Natural killer cell (primary cell): ENCODE measurements around the gene STXBP1. TPM values are rescaled to one million over a fixed set of nuclear protein-coding genes. Genes with fewer than 3 reads are reported as not detected.

Experiments used
- ATAC-seq, 3 donors: fragments of 150-1000 bp in 2 of 3; fragments of 200-7000 bp in 1 of 3; cut with Tn5 transposase; 1 replicate in 1 of 3; 2 replicates in 2 of 3; pipeline ENCODE4 v1.10.0; 2021; ENCODE audit warnings: mild to moderate bottlenecking in 2 of 3, moderate library complexity in 2 of 3
- DNase-seq, 2 donors: peaks; one replicate each; pipeline versions ENCODE4 v3.0.0 to v3.0.0-alpha.2; 2013 to 2021; ENCODE audit warnings: mixed read lengths in 1 of 2
- H3K27ac ChIP-seq: one replicate; pipeline ENCODE4 v1.5.1; 2013; ENCODE audit warnings: mild to moderate bottlenecking, low read length
- H3K27me3 ChIP-seq: one replicate; pipeline ENCODE4 v1.6.1; 2013; ENCODE audit warnings: low read length; ENCODE audit not compliant: control insufficient read depth, insufficient read depth
- H3K36me3 ChIP-seq: one replicate; pipeline ENCODE4 v1.6.1; 2013; ENCODE audit warnings: low read length; ENCODE audit not compliant: control insufficient read depth, insufficient read depth
- H3K4me1 ChIP-seq: one replicate; pipeline ENCODE4 v1.6.1; 2013; ENCODE audit warnings: low read length; ENCODE audit not compliant: control insufficient read depth, insufficient read depth
- H3K4me3 ChIP-seq: one replicate; pipeline ENCODE4 v1.5.1; 2013; ENCODE audit warnings: low read length
- H3K9me3 ChIP-seq: one replicate; pipeline ENCODE4 v1.6.1; 2013; ENCODE audit warnings: low read length; ENCODE audit not compliant: control insufficient read depth, insufficient read depth
- H3K27ac Mint-ChIP-seq, 2 donors: one replicate each; pipeline ENCODE4 v1.8.0; 2022; ENCODE audit warnings: mild to moderate bottlenecking in 2 of 2, mixed read lengths in 2 of 2, moderate library complexity in 1 of 2
- H3K27me3 Mint-ChIP-seq, 2 donors: one replicate each; pipeline ENCODE4 v1.8.0; 2022; ENCODE audit warnings: low read depth in 2 of 2, mixed read lengths in 2 of 2
- H3K36me3 Mint-ChIP-seq: one replicate; pipeline ENCODE4 v1.8.0; 2022; ENCODE audit warnings: mixed read lengths
- H3K4me1 Mint-ChIP-seq, 2 donors: one replicate each; pipeline ENCODE4 v1.8.0; 2022; ENCODE audit warnings: mixed read lengths in 2 of 2
- H3K4me3 Mint-ChIP-seq: one replicate; pipeline ENCODE4 v1.8.0; 2022; ENCODE audit warnings: mild to moderate bottlenecking, moderate library complexity, mixed read lengths
- H3K9me3 Mint-ChIP-seq, 2 donors: one replicate each; pipeline ENCODE4 v1.8.0; 2022; ENCODE audit warnings: mixed read lengths in 2 of 2
- WGBS: methylation state at CpG from one replicate; pipeline ENCODE4 v1.1.7; 2013; ENCODE audit warnings: missing lambda C conversion rate; ENCODE audit not compliant: insufficient coverage; 5-methylcytosine and 5-hydroxymethylcytosine counted together
- intact Hi-C: fragments of 100-400 bp; cut with micrococcal nuclease; formaldehyde crosslinking; loops from one replicate; pipeline ENCODE4 v1.14.2; 2022
- total RNA-seq, 4 donors: library from RNA; stranded (reverse); fragments of 120-200 nt in 1 of 4; gene quantifications; one replicate each; pipeline versions ENCODE4 v1.2.3 to v1.2.4, GENCODE V29; 2013 to 2022
- TF ChIP-seq, protein P1 (sequence below): fragments of 200-600 bp; IDR thresholded peaks from one replicate; pipeline ENCODE4 v1.8.0; 2022; ENCODE audit warnings: antibody characterized with exemption

Gene STXBP1
- total RNA-seq, 3 donors from 2014 or later (not counting 1 experiment from before 2014, with no cell fraction given) = 0.97 to 1.8 (median 1.6) TPM

DNA sequence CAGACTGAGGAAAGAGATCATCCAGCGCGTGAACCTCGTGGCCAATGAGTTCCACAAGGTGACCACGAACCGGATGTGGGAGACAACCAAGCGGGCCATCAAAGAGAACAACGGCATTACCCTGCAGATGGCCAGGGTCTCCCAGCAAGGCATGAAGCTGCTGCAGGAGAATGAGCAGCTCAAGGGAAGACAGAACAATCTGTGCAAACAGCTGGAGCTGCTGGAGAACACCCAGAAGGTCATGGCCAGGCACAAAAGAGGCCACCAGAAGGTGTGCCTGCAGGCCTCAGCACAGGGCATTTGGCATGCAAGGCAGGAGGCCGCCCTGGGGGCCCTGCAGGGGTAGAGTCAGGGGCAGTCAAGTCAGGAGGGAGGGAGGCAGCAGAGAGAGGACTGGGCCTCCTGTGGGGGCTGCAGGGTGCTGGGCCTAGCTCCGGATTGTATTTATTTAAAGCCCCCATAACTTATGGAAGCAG lies 99.2 kb downstream of the STXBP1 start:
- no peak overlapping the region for H3K4me3 ChIP-seq
- peaks cover 31 to 44% of the 10 kb centered on the region in 2 donors for H3K4me1 Mint-ChIP-seq
- peak overlapping the region; percentile 21 for H3K4me3 Mint-ChIP-seq
- intact Hi-C loops = no loop called here
- H3K36me3 Mint-ChIP-seq = no peaks in the 10 kb centered on the region
- TF ChIP-seq, protein P1, sequence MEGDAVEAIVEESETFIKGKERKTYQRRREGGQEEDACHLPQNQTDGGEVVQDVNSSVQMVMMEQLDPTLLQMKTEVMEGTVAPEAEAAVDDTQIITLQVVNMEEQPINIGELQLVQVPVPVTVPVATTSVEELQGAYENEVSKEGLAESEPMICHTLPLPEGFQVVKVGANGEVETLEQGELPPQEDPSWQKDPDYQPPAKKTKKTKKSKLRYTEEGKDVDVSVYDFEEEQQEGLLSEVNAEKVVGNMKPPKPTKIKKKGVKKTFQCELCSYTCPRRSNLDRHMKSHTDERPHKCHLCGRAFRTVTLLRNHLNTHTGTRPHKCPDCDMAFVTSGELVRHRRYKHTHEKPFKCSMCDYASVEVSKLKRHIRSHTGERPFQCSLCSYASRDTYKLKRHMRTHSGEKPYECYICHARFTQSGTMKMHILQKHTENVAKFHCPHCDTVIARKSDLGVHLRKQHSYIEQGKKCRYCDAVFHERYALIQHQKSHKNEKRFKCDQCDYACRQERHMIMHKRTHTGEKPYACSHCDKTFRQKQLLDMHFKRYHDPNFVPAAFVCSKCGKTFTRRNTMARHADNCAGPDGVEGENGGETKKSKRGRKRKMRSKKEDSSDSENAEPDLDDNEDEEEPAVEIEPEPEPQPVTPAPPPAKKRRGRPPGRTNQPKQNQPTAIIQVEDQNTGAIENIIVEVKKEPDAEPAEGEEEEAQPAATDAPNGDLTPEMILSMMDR = no peak
- H3K27me3 ChIP-seq = no peaks in the 10 kb centered on the region
- no peaks in the 10 kb centered on the region for H3K27me3 Mint-ChIP-seq
- no peak overlapping the region for H3K27ac ChIP-seq
- peaks cover 44% of the 10 kb centered on the region for H3K4me1 ChIP-seq
- H3K9me3 Mint-ChIP-seq = no peaks in the 10 kb centered on the region
- WGBS = 18% methylated on average over 9 of the region's 9 CpGs
- peak overlapping the region in 1 of 2 donors; percentile 69 for H3K27ac Mint-ChIP-seq
- no peak for DNase-seq
- no peak for ATAC-seq
- H3K36me3 ChIP-seq = no peaks in the 10 kb centered on the region
- no peaks in the 10 kb centered on the region for H3K9me3 ChIP-seq

GRCh38 chr9:127711831-127712274 lies 99.8 kb downstream of the STXBP1 start:
- TF ChIP-seq, protein P1 = no peak
- DNase-seq = no peak
- peaks cover 49% of the 10 kb centered on the region for H3K4me1 ChIP-seq
- H3K36me3 ChIP-seq = no peaks in the 10 kb centered on the region
- Mint-ChIP-seq H3K4me3 (no peak overlapping the region), H3K4me1 (peaks cover 31 to 44% of the 10 kb centered on the region in 2 donors), H3K27me3 (no peaks in the 10 kb centered on the region), H3K9me3 (no peaks in the 10 kb centered on the region), H3K36me3 (no peaks in the 10 kb centered on the region), H3K27ac (no peak overlapping the region)
- no peaks in the 10 kb centered on the region for H3K27me3 ChIP-seq
- H3K27ac ChIP-seq = no peak overlapping the region
- no peak for ATAC-seq
- WGBS = 92% methylated on average over 11 of the region's 11 CpGs
- no peaks in the 10 kb centered on the region for H3K9me3 ChIP-seq
- H3K4me3 ChIP-seq = no peak overlapping the region
- intact Hi-C loops = no loop called here

GRCh38 chr9:127712371-127712770 lies 100.3 kb downstream of the STXBP1 start:
- intact Hi-C loops = no loop called here
- H3K27me3 ChIP-seq = no peaks in the 10 kb centered on the region
- Mint-ChIP-seq H3K9me3 (no peaks in the 10 kb centered on the region), H3K4me1 (peaks cover 30 to 43% of the 10 kb centered on the region in 2 donors), H3K36me3 (no peaks in the 10 kb centered on the region), H3K4me3 (no peak overlapping the region), H3K27ac (no peak overlapping the region), H3K27me3 (no peaks in the 10 kb centered on the region)
- H3K4me1 ChIP-seq = peaks cover 52% of the 10 kb centered on the region
- H3K36me3 ChIP-seq = no peaks in the 10 kb centered on the region
- TF ChIP-seq, protein P1 = no peak
- H3K9me3 ChIP-seq = no peaks in the 10 kb centered on the region
- no peak overlapping the region for H3K27ac ChIP-seq
- WGBS = 92% methylated on average over 11 of the region's 11 CpGs
- H3K4me3 ChIP-seq = no peak overlapping the region
- ATAC-seq = no peak
- no peak for DNase-seq

DNA sequence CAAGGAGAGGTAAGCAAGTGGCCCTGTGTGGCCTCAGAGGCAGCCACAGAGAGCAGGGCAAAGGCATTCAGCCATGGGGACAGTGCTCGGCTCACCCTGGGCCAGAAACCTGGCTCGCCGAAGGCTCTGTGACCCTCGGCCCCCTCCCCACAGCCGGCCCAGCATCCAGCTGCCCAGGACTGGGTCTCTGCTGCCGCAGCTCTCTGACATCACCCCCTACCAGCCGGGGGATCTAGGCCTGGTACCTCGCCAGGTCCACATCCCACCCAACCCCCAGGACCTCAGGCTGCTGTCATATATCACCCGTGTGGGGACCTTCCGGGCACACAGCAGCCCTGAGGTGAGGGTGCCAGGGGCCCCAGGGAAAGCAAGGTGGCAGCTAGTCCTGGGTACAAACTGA lies 100.8 kb downstream of the STXBP1 start:
- Mint-ChIP-seq H3K27ac (no peak overlapping the region), H3K4me1 (peaks cover 25 to 38% of the 10 kb centered on the region in 2 donors), H3K27me3 (no peaks in the 10 kb centered on the region), H3K9me3 (no peaks in the 10 kb centered on the region), H3K4me3 (no peak overlapping the region), H3K36me3 (no peaks in the 10 kb centered on the region)
- H3K4me1 ChIP-seq = peaks cover 51% of the 10 kb centered on the region
- TF ChIP-seq, protein P1 = no peak
- H3K27ac ChIP-seq = no peak overlapping the region
- no peak for ATAC-seq
- H3K27me3 ChIP-seq = no peaks in the 10 kb centered on the region
- no peaks in the 10 kb centered on the region for H3K9me3 ChIP-seq
- no peak for DNase-seq
- H3K4me3 ChIP-seq = no peak overlapping the region
- H3K36me3 ChIP-seq = no peaks in the 10 kb centered on the region
- intact Hi-C loops = no loop called here
- 93% methylated on average over 10 of the region's 10 CpGs for WGBS
